ENCODE data around the gene DNM2. TPM values are rescaled to one million over a fixed set of nuclear protein-coding genes. Genes with fewer than 3 reads are reported as not detected.

The DNM2 gene
- total and polyA plus RNA-seq, 2 of the 13 experiments (the other 11 are each of a cell fraction or from before 2014, with no cell fraction given): 41.7 to 59.8 TPM

DNA sequence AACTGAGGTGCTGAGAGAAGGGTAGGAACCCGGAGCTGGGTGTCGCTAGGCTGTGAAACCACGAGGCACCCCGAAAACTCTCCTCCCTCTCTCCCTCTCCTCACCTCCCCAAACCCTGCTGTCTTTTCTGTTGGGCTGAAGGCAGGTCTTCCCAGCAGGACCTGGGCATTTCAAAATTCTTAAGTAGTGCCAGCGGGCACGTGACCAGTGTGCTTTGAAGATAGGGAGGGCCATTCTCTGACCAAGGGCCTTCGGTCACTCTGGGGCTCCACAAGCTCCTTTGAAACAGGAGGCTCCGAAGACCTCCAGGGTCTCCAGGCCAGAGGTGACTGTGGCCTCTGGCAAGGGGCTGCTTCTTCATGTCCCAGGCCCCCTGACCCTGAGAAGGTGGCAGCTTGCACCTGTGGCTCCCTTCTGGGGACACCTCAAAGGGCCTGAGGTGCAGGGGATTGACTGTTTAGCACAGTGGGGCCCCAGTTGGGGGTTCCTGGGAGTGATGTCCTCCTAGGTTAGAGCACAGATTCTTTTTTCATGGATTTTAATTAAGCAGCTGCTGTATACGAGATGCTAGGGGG, 48.3 kb downstream of the DNM2 start:
- Histone ChIP-seq H4K20me1 (ENCODE audit: insufficient read depth, low read length) (peaks cover 9% of the 10 kb centered on the region; the same call in 1 of the 2 replicates), H2AFZ (ENCODE audit: low read length) (no peak overlapping the region), H3K9ac (ENCODE audit: insufficient read depth, low read depth, low read length) (no peak overlapping the region), H3K4me3 (replicated peaks in 1 of 3; ENCODE audit: insufficient read depth in 1 of 3, low read depth in 2 of 3, low read length in 3 of 3) (no peak overlapping the region), H3K4me2 (ENCODE audit: low read depth, low read length) (no peak overlapping the region), H3K27ac (ENCODE audit: extremely low read length, insufficient read depth, low read length) (no peak overlapping the region), H3K4me1 (ENCODE audit: insufficient read depth, low read length) (peaks cover 89% of the 10 kb centered on the region), H3K79me2 (ENCODE audit: insufficient read depth, low read length) (peaks cover 23% of the 10 kb centered on the region), H3K27me3 (ENCODE audit: control insufficient read depth in 1 of 2, insufficient read depth in 2 of 2, low read length in 2 of 2) (no peaks in the 10 kb centered on the region), H3K9me3 (ENCODE audit: low read length) (no peaks in the 10 kb centered on the region), H3K36me3 (replicated peaks in 1 of 2; ENCODE audit: control insufficient read depth in 1 of 2, insufficient read depth in 2 of 2, low read length in 2 of 2) (peaks cover 7 to 15% of the 10 kb centered on the region in 2 experiments; a peak in 4 of 5 replicates)
- FAIRE-seq (no peak), ATAC-seq (no peak), DNase-seq (ENCODE audit: low spot score) (no peak)
- in situ Hi-C loops (cut with HindIII; ENCODE audit: extremely low pct_ligation_motif_present, low pct_unique_long_range_greater_than_20kb): loop anchor here (5.0 kb wide), 1 partner anchor 49 kb away; the partner anchor contains the start of gene DNM2
- no TSS peak for BruUV-seq (replicated peaks)
- POLR2A ChIA-PET: no interaction called here
- TF ChIP-seq SNRNP70 (IDR thresholded peaks at IDR 0.05; ENCODE audit: low read depth, low read length) (no peak), ZSCAN20 (CRISPR knock-in tag; IDR thresholded peaks at IDR 0.05; ENCODE audit: borderline replicate concordance) (no peak), SIX4 (CRISPR knock-in tag; IDR thresholded peaks at IDR 0.05) (no peak), EP300 (IDR thresholded peaks at IDR 0.05; ENCODE audit: low read depth in 2 of 2, low read length in 2 of 2) (no peak), EP300 (CRISPR knock-in tag; IDR thresholded peaks at IDR 0.05; ENCODE audit: borderline replicate concordance) (no peak), ZNF776 (CRISPR knock-in tag; IDR thresholded peaks at IDR 0.05) (no peak)
- TF ChIP-seq, protein P1, sequence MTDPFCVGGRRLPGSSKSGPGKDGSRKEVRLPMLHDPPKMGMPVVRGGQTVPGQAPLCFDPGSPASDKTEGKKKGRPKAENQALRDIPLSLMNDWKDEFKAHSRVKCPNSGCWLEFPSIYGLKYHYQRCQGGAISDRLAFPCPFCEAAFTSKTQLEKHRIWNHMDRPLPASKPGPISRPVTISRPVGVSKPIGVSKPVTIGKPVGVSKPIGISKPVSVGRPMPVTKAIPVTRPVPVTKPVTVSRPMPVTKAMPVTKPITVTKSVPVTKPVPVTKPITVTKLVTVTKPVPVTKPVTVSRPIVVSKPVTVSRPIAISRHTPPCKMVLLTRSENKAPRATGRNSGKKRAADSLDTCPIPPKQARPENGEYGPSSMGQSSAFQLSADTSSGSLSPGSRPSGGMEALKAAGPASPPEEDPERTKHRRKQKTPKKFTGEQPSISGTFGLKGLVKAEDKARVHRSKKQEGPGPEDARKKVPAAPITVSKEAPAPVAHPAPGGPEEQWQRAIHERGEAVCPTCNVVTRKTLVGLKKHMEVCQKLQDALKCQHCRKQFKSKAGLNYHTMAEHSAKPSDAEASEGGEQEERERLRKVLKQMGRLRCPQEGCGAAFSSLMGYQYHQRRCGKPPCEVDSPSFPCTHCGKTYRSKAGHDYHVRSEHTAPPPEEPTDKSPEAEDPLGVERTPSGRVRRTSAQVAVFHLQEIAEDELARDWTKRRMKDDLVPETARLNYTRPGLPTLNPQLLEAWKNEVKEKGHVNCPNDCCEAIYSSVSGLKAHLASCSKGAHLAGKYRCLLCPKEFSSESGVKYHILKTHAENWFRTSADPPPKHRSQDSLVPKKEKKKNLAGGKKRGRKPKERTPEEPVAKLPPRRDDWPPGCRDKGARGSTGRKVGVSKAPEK (CRISPR knock-in tag; IDR thresholded peaks at IDR 0.05; ENCODE audit: borderline replicate concordance): no peak
- TF ChIP-seq, protein P2, sequence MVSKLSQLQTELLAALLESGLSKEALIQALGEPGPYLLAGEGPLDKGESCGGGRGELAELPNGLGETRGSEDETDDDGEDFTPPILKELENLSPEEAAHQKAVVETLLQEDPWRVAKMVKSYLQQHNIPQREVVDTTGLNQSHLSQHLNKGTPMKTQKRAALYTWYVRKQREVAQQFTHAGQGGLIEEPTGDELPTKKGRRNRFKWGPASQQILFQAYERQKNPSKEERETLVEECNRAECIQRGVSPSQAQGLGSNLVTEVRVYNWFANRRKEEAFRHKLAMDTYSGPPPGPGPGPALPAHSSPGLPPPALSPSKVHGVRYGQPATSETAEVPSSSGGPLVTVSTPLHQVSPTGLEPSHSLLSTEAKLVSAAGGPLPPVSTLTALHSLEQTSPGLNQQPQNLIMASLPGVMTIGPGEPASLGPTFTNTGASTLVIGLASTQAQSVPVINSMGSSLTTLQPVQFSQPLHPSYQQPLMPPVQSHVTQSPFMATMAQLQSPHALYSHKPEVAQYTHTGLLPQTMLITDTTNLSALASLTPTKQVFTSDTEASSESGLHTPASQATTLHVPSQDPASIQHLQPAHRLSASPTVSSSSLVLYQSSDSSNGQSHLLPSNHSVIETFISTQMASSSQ (IDR thresholded peaks at IDR 0.05; ENCODE audit: low read depth): no peak
- TF ChIP-seq, protein P2 (CRISPR knock-in tag; IDR thresholded peaks at IDR 0.05; ENCODE audit: borderline replicate concordance): no peak
- CTCF ChIA-PET (ENCODE audit: low intra/inter-chr PET ratio, low total read pairs): no interaction called here
- intact Hi-C loops (cut with micrococcal nuclease; ENCODE audit: unreplicated experiment): loop anchor here (5.0 kb wide), 1 partner anchor 46 kb away; no protein-coding TSS in a partner anchor
- 96% methylated on average over 7 of the region's 9 CpGs for WGBS (ENCODE audit: low lambda C conversion rate)

Data from HepG2 (cell line).